Panc1 (cell line): ENCODE measurements around the gene ESR1. TPM values are rescaled to one million over a fixed set of nuclear protein-coding genes. Genes with fewer than 3 reads are reported as not detected.
"Not testable (repeated sequence)": the region's sequence is repeated elsewhere in the genome, so short reads cannot be mapped to it uniquely, and the experiment has no call there.

Source experiments
- ATAC-seq: fragments of 200-7000 bp; cut with Tn5 transposase; 2 replicates; pipeline ENCODE4 v1.9.1; 2020; ENCODE audit warnings: mild to moderate bottlenecking, moderate library complexity
- BruUV-seq: library from RNA; stranded (reverse); fragments of 400-500 nt; replicated peaks from 2 replicates; lab custom pipeline; 2021; lab: Mats Ljungman, UMichigan
- CTCF ChIA-PET: fragments of 300-600 bp; sonication (Branson Sonifier 250); formaldehyde crosslinking; loops from one replicate; lab custom pipeline; 2022; ENCODE audit warnings: antibody characterized with exemption; lab: Charles Lee
- POLR2A ChIA-PET: fragments of 300-600 bp; sonication (Branson Sonifier 250); formaldehyde crosslinking; loops from one replicate; lab custom pipeline; 2022; ENCODE audit warnings: antibody characterized with exemption; lab: Charles Lee
- DNase-seq: peaks from one replicate; pipeline ENCODE4 v3.0.0-alpha.2; 2010; ENCODE audit warnings: low read depth, low spot score
- H3K27ac ChIP-seq: 2 replicates; pipeline ENCODE4 v1.5.1; 2011; ENCODE audit warnings: mild to moderate bottlenecking, low read length, inconsistent platforms
- H3K27me3 ChIP-seq: fragments of 200-500 bp; sonication (Bioruptor generic); 2 replicates; pipeline ENCODE4 v1.6.0; 2014; ENCODE audit warnings: low read length, inconsistent platforms; ENCODE audit not compliant: control insufficient read depth, insufficient read depth
- H3K36me3 ChIP-seq: fragments of 200-500 bp; sonication (Bioruptor generic); 2 replicates; pipeline ENCODE4 v1.5.1; 2014; ENCODE audit warnings: inconsistent platforms, mild to moderate bottlenecking, low read length, moderate library complexity; ENCODE audit not compliant: control insufficient read depth, insufficient read depth
- H3K4me1 ChIP-seq: 2 replicates; pipeline ENCODE4 v1.5.1; 2011; ENCODE audit warnings: inconsistent platforms, mild to moderate bottlenecking, low read length, moderate library complexity; ENCODE audit not compliant: control insufficient read depth, insufficient read depth
- H3K4me3 ChIP-seq, 2 experiments: 2 replicates each; pipeline ENCODE4 v1.5.1; 2011 to 2012; ENCODE audit warnings: low read depth in 2 of 2, low read length in 2 of 2, mild to moderate bottlenecking in 2 of 2, inconsistent platforms in 1 of 2, moderate library complexity in 1 of 2
- H3K9me3 ChIP-seq: fragments of 200-500 bp; sonication (Bioruptor generic); 2 replicates; pipeline ENCODE4 v1.5.1; 2014; ENCODE audit warnings: low read depth, mild to moderate bottlenecking, inconsistent platforms, low read length, moderate library complexity; ENCODE audit not compliant: control insufficient read depth, insufficient read depth
- POLR2AphosphoS5 ChIP-seq: IDR thresholded peaks from 2 replicates; pipeline ENCODE4 v1.6.1; 2012; ENCODE audit warnings: mild to moderate bottlenecking, low read depth, low read length, moderate library complexity
- SIN3A ChIP-seq: IDR thresholded peaks from 2 replicates; pipeline ENCODE4 v1.6.1; 2012; ENCODE audit warnings: low read depth, mild to moderate bottlenecking, low read length, moderate library complexity, borderline replicate concordance; ENCODE audit not compliant: insufficient read depth
- TCF7L2 ChIP-seq: IDR thresholded peaks from 2 replicates; pipeline ENCODE4 v1.6.1; 2011; ENCODE audit warnings: mild to moderate bottlenecking, low read depth, low read length, inconsistent platforms
- in situ Hi-C: cut with HindIII; loops from 2 replicates; pipeline ENCODE4 v1.10.0; 2016; ENCODE audit warnings: low sequenced_read_pairs, low pct_unique_long_range_greater_than_20kb
- intact Hi-C: fragments of 100-400 bp; cut with micrococcal nuclease; formaldehyde crosslinking; loops from one replicate; pipeline ENCODE4 v1.10.0; 2022; ENCODE audit not compliant: unreplicated experiment
- total RNA-seq: library from RNA; stranded (reverse); gene quantifications from one replicate; pipeline ENCODE4 v1.2.1, GENCODE V29; 2021; ENCODE audit not compliant: unreplicated experiment
- TF ChIP-seq, protein P1 (sequence below): fragments of 450-650 bp; IDR thresholded peaks from 2 replicates; pipeline ENCODE4 v1.5.1; 2017; ENCODE audit warnings: mild to moderate bottlenecking
- TF ChIP-seq, protein P2 (sequence below), 2 experiments: IDR thresholded peaks; 2 replicates each; pipeline ENCODE4 v1.6.1; 2011 to 2012; ENCODE audit warnings: low read depth in 2 of 2, control low read depth in 1 of 2, low read length in 1 of 2, mild to moderate bottlenecking in 1 of 2, moderate library complexity in 1 of 2; ENCODE audit not compliant: insufficient read depth in 1 of 2

ESR1 gene
- total RNA-seq, 1 experiment from 2014 or later = 0.03 TPM

DNA sequence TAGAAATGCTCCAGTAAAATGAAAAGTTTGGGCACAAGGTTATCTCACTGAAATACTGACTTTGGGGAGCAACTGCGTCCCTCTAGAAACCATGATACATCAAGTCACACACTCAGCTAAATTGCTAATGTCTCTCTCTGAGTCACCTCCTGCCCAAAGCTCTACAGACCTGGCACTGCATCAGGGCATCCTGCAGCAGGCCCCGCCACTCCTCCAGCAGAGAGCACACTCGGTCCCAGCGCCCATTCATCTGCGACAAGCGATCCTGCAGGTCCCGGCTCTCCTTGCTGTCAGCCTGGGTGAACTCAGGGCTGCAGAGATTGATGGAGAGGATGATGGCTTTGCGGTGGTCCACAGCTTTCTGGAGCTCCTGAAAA lies 329.0 kb downstream of the ESR1 start:
- no peak for DNase-seq
- H3K4me3 ChIP-seq = no peak overlapping the region
- no peaks in the 10 kb centered on the region for H3K27me3 ChIP-seq
- no TSS peak for BruUV-seq
- H3K4me1 ChIP-seq = no peaks in the 10 kb centered on the region
- TF ChIP-seq, protein P1, sequence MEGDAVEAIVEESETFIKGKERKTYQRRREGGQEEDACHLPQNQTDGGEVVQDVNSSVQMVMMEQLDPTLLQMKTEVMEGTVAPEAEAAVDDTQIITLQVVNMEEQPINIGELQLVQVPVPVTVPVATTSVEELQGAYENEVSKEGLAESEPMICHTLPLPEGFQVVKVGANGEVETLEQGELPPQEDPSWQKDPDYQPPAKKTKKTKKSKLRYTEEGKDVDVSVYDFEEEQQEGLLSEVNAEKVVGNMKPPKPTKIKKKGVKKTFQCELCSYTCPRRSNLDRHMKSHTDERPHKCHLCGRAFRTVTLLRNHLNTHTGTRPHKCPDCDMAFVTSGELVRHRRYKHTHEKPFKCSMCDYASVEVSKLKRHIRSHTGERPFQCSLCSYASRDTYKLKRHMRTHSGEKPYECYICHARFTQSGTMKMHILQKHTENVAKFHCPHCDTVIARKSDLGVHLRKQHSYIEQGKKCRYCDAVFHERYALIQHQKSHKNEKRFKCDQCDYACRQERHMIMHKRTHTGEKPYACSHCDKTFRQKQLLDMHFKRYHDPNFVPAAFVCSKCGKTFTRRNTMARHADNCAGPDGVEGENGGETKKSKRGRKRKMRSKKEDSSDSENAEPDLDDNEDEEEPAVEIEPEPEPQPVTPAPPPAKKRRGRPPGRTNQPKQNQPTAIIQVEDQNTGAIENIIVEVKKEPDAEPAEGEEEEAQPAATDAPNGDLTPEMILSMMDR = no peak
- no peak for TF ChIP-seq POLR2AphosphoS5
- TF ChIP-seq, protein P2, sequence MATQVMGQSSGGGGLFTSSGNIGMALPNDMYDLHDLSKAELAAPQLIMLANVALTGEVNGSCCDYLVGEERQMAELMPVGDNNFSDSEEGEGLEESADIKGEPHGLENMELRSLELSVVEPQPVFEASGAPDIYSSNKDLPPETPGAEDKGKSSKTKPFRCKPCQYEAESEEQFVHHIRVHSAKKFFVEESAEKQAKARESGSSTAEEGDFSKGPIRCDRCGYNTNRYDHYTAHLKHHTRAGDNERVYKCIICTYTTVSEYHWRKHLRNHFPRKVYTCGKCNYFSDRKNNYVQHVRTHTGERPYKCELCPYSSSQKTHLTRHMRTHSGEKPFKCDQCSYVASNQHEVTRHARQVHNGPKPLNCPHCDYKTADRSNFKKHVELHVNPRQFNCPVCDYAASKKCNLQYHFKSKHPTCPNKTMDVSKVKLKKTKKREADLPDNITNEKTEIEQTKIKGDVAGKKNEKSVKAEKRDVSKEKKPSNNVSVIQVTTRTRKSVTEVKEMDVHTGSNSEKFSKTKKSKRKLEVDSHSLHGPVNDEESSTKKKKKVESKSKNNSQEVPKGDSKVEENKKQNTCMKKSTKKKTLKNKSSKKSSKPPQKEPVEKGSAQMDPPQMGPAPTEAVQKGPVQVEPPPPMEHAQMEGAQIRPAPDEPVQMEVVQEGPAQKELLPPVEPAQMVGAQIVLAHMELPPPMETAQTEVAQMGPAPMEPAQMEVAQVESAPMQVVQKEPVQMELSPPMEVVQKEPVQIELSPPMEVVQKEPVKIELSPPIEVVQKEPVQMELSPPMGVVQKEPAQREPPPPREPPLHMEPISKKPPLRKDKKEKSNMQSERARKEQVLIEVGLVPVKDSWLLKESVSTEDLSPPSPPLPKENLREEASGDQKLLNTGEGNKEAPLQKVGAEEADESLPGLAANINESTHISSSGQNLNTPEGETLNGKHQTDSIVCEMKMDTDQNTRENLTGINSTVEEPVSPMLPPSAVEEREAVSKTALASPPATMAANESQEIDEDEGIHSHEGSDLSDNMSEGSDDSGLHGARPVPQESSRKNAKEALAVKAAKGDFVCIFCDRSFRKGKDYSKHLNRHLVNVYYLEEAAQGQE (IDR thresholded peaks at IDR 0.05; ENCODE audit: insufficient read depth in 1 of 2, low read depth in 2 of 2, low read length in 1 of 2) = no peak
- H3K36me3 ChIP-seq = no peaks in the 10 kb centered on the region
- ChIA-PET POLR2A (no interaction called here), CTCF (no interaction called here)
- no peak overlapping the region for H3K27ac ChIP-seq
- H3K9me3 ChIP-seq = no peaks in the 10 kb centered on the region
- intact Hi-C loops (no loop called here), in situ Hi-C loops (no loop called here)
- no peak for ATAC-seq

DNA sequence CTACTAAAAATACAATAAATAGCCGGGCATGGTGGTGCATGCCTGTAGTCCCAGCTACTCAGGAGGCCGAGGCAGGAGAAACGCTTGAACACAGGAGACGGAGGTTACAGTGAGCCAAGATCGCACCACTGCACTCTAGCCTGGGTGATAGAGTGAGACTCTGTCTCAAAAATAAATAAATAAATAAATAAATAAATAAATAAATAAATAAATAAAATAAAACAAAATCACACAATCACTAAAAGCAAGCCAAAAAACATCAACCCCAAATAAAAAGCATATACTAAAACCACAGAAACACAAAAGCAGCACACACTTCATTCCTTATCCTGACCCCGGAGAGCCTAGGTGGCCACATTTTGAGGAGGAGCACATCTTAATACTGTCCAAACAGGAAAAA lies 330.9 kb downstream of the ESR1 start:
- CTCF ChIA-PET, H3K4me3 ChIP-seq, H3K27ac ChIP-seq, H3K27me3 ChIP-seq, DNase-seq, H3K4me1 ChIP-seq, POLR2A ChIA-PET, ATAC-seq, intact Hi-C loops, in situ Hi-C loops, H3K9me3 ChIP-seq, H3K36me3 ChIP-seq, BruUV-seq: not testable (repeated sequence)

DNA sequence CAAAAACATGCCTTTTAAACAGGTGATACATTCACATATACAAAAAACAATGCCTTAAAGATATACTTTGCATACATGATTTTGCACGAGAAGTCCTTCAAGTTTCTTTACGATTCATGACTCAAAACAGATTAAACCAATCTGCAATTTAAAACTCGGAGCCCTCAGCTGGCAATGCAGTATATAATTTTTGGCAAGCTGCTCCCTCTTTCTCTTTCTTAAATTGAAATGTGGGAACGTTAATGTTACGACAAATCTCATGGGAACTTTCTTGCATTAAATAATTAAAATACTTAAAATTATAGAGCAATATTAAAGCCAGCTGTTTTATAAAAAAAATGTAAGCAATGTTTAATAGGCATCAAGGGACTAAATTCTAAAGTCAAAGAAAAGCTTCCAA lies 334.6 kb downstream of the ESR1 start:
- Histone ChIP-seq H3K9me3 (no peaks in the 10 kb centered on the region), H3K4me3 (no peak overlapping the region), H3K27ac (no peak overlapping the region), H3K27me3 (no peaks in the 10 kb centered on the region), H3K36me3 (no peaks in the 10 kb centered on the region), H3K4me1 (no peaks in the 10 kb centered on the region)
- TF ChIP-seq POLR2AphosphoS5 (no peak), SIN3A (no peak), TCF7L2 (no peak)
- TF ChIP-seq, protein P1 = no peak
- TF ChIP-seq, protein P2 (IDR thresholded peaks at IDR 0.05; ENCODE audit: insufficient read depth in 1 of 2, low read depth in 2 of 2, low read length in 1 of 2) = no peak
- BruUV-seq = no TSS peak
- intact Hi-C loops (no loop called here), in situ Hi-C loops (no loop called here)
- ATAC-seq (no peak), DNase-seq (no peak)
- ChIA-PET POLR2A (no interaction called here), CTCF (no interaction called here)
